Measurements from ENCODE around the gene MED12L.

Gene MED12L

GRCh38 chr3:151085227-151085888 lies at the start of gene MED12L:
Gene MED12L (plus strand): TSS chr3:151085664. CDS start chr3:151086927, 1,263 bp downstream.
- no peaks in the 10 kb centered on the region for H3K36me3 ChIP-seq (ENCODE audit: control insufficient read depth in 1 of 2, insufficient read depth in 2 of 2, low read length in 2 of 2)
- H3K4me1 ChIP-seq (ENCODE audit: control insufficient read depth in 1 of 2, insufficient read depth in 2 of 2, low read length in 2 of 2): peaks cover 0 to 8% of the 10 kb centered on the region in 2 donors
- no peak within 1 kb of the TSS for H3K9ac ChIP-seq (ENCODE audit: low read depth in 1 of 2, low read length in 2 of 2)
- peak within 1 kb of the TSS; percentile 46 to 70 for H3K4me3 ChIP-seq (ENCODE audit: low read depth in 1 of 2, low read length in 2 of 2)
- no peak within 1 kb of the TSS for H3K27ac ChIP-seq (ENCODE audit: low read depth, low read length)
- no peaks in the 10 kb centered on the region for H3K9me3 ChIP-seq (ENCODE audit: control insufficient read depth in 1 of 2, low read length in 2 of 2)
- H3K27me3 ChIP-seq (ENCODE audit: control insufficient read depth in 1 of 2, insufficient read depth in 2 of 2, low read length in 2 of 2): peaks cover 18 to 40% of the 10 kb centered on the region in 2 donors

- no peak overlapping the region for H3K27ac ChIP-seq (ENCODE audit: low read depth, low read length)
- no peaks in the 10 kb centered on the region for H3K9me3 ChIP-seq (ENCODE audit: control insufficient read depth in 1 of 2, low read length in 2 of 2)
- H3K9ac ChIP-seq (ENCODE audit: low read depth in 1 of 2, low read length in 2 of 2): no peak overlapping the region
- no peak overlapping the region for H3K4me3 ChIP-seq (ENCODE audit: low read depth in 1 of 2, low read length in 2 of 2)
- H3K4me1 ChIP-seq (ENCODE audit: control insufficient read depth in 1 of 2, insufficient read depth in 2 of 2, low read length in 2 of 2): no peaks in the 10 kb centered on the region
- no peaks in the 10 kb centered on the region for H3K27me3 ChIP-seq (ENCODE audit: control insufficient read depth in 1 of 2, insufficient read depth in 2 of 2, low read length in 2 of 2)
- no peaks in the 10 kb centered on the region for H3K36me3 ChIP-seq (ENCODE audit: control insufficient read depth in 1 of 2, insufficient read depth in 2 of 2, low read length in 2 of 2)
Observed at GRCh38 chr3:151037746-151038477, 47.6 kb upstream of the MED12L start.

GRCh38 chr3:151044706-151045105 lies 40.8 kb upstream of the MED12L start:
- Histone ChIP-seq H3K27ac (ENCODE audit: low read depth, low read length) (no peak overlapping the region), H3K4me1 (ENCODE audit: control insufficient read depth in 1 of 2, insufficient read depth in 2 of 2, low read length in 2 of 2) (peaks cover 0 to 3% of the 10 kb centered on the region in 2 donors), H3K27me3 (ENCODE audit: control insufficient read depth in 1 of 2, insufficient read depth in 2 of 2, low read length in 2 of 2) (no peaks in the 10 kb centered on the region), H3K9me3 (ENCODE audit: control insufficient read depth in 1 of 2, low read length in 2 of 2) (no peaks in the 10 kb centered on the region), H3K9ac (ENCODE audit: low read depth in 1 of 2, low read length in 2 of 2) (no peak overlapping the region), H3K36me3 (ENCODE audit: control insufficient read depth in 1 of 2, insufficient read depth in 2 of 2, low read length in 2 of 2) (no peaks in the 10 kb centered on the region), H3K4me3 (ENCODE audit: low read depth in 1 of 2, low read length in 2 of 2) (no peak overlapping the region)

- Histone ChIP-seq H3K4me3 (ENCODE audit: low read depth in 1 of 2, low read length in 2 of 2) (no peak overlapping the region), H3K27me3 (ENCODE audit: control insufficient read depth in 1 of 2, insufficient read depth in 2 of 2, low read length in 2 of 2) (no peaks in the 10 kb centered on the region), H3K4me1 (ENCODE audit: control insufficient read depth in 1 of 2, insufficient read depth in 2 of 2, low read length in 2 of 2) (peaks cover 0 to 5% of the 10 kb centered on the region in 2 donors), H3K36me3 (ENCODE audit: control insufficient read depth in 1 of 2, insufficient read depth in 2 of 2, low read length in 2 of 2) (no peaks in the 10 kb centered on the region), H3K9me3 (ENCODE audit: control insufficient read depth in 1 of 2, low read length in 2 of 2) (no peaks in the 10 kb centered on the region), H3K27ac (ENCODE audit: low read depth, low read length) (no peak overlapping the region), H3K9ac (ENCODE audit: low read depth in 1 of 2, low read length in 2 of 2) (no peak overlapping the region)
Observed at GRCh38 chr3:151047636-151048035, 37.8 kb upstream of the MED12L start.

GRCh38 chr3:151051533-151051932 lies 33.9 kb upstream of the MED12L start:
- Histone ChIP-seq H3K4me1 (ENCODE audit: control insufficient read depth in 1 of 2, insufficient read depth in 2 of 2, low read length in 2 of 2) (peaks cover 4 to 6% of the 10 kb centered on the region in 2 donors), H3K27me3 (ENCODE audit: control insufficient read depth in 1 of 2, insufficient read depth in 2 of 2, low read length in 2 of 2) (no peaks in the 10 kb centered on the region)

GRCh38 chr3:151052346-151052745 lies 33.1 kb upstream of the MED12L start:
- H3K9ac ChIP-seq (ENCODE audit: low read depth in 1 of 2, low read length in 2 of 2): no peak overlapping the region
- no peaks in the 10 kb centered on the region for H3K36me3 ChIP-seq (ENCODE audit: control insufficient read depth in 1 of 2, insufficient read depth in 2 of 2, low read length in 2 of 2)
- H3K4me1 ChIP-seq (ENCODE audit: control insufficient read depth in 1 of 2, insufficient read depth in 2 of 2, low read length in 2 of 2): peaks cover 4 to 6% of the 10 kb centered on the region in 2 donors
- no peak overlapping the region for H3K27ac ChIP-seq (ENCODE audit: low read depth, low read length)
- H3K4me3 ChIP-seq (ENCODE audit: low read depth in 1 of 2, low read length in 2 of 2): no peak overlapping the region
- no peaks in the 10 kb centered on the region for H3K27me3 ChIP-seq (ENCODE audit: control insufficient read depth in 1 of 2, insufficient read depth in 2 of 2, low read length in 2 of 2)
- H3K9me3 ChIP-seq (ENCODE audit: control insufficient read depth in 1 of 2, low read length in 2 of 2): no peaks in the 10 kb centered on the region

More at GRCh38 chr3:151051533-151051932, 33.9 kb upstream of the MED12L start:
- Histone ChIP-seq H3K9me3 (ENCODE audit: control insufficient read depth in 1 of 2, low read length in 2 of 2) (no peaks in the 10 kb centered on the region), H3K36me3 (ENCODE audit: control insufficient read depth in 1 of 2, insufficient read depth in 2 of 2, low read length in 2 of 2) (no peaks in the 10 kb centered on the region), H3K4me3 (ENCODE audit: low read depth in 1 of 2, low read length in 2 of 2) (no peak overlapping the region), H3K9ac (ENCODE audit: low read depth in 1 of 2, low read length in 2 of 2) (no peak overlapping the region), H3K27ac (ENCODE audit: low read depth, low read length) (no peak overlapping the region)

GRCh38 chr3:151052756-151053155 lies 32.7 kb upstream of the MED12L start:
- Histone ChIP-seq H3K9ac (ENCODE audit: low read depth in 1 of 2, low read length in 2 of 2) (no peak overlapping the region), H3K4me1 (ENCODE audit: control insufficient read depth in 1 of 2, insufficient read depth in 2 of 2, low read length in 2 of 2) (peaks cover 4 to 6% of the 10 kb centered on the region in 2 donors), H3K36me3 (ENCODE audit: control insufficient read depth in 1 of 2, insufficient read depth in 2 of 2, low read length in 2 of 2) (no peaks in the 10 kb centered on the region), H3K4me3 (ENCODE audit: low read depth in 1 of 2, low read length in 2 of 2) (no peak overlapping the region), H3K27ac (ENCODE audit: low read depth, low read length) (no peak overlapping the region), H3K9me3 (ENCODE audit: control insufficient read depth in 1 of 2, low read length in 2 of 2) (no peaks in the 10 kb centered on the region), H3K27me3 (ENCODE audit: control insufficient read depth in 1 of 2, insufficient read depth in 2 of 2, low read length in 2 of 2) (no peaks in the 10 kb centered on the region)

GRCh38 chr3:151058740-151059139 lies 26.7 kb upstream of the MED12L start:
- Histone ChIP-seq H3K36me3 (ENCODE audit: control insufficient read depth in 1 of 2, insufficient read depth in 2 of 2, low read length in 2 of 2) (no peaks in the 10 kb centered on the region), H3K27me3 (ENCODE audit: control insufficient read depth in 1 of 2, insufficient read depth in 2 of 2, low read length in 2 of 2) (no peaks in the 10 kb centered on the region), H3K27ac (ENCODE audit: low read depth, low read length) (no peak overlapping the region), H3K4me3 (ENCODE audit: low read depth in 1 of 2, low read length in 2 of 2) (no peak overlapping the region), H3K4me1 (ENCODE audit: control insufficient read depth in 1 of 2, insufficient read depth in 2 of 2, low read length in 2 of 2) (no peaks in the 10 kb centered on the region), H3K9me3 (ENCODE audit: control insufficient read depth in 1 of 2, low read length in 2 of 2) (no peaks in the 10 kb centered on the region), H3K9ac (ENCODE audit: low read depth in 1 of 2, low read length in 2 of 2) (no peak overlapping the region)

GRCh38 chr3:151062611-151063010 lies 22.9 kb upstream of the MED12L start:
- H3K27ac ChIP-seq (ENCODE audit: low read depth, low read length): no peak overlapping the region
- H3K4me3 ChIP-seq (ENCODE audit: low read depth in 1 of 2, low read length in 2 of 2): no peak overlapping the region
- no peaks in the 10 kb centered on the region for H3K9me3 ChIP-seq (ENCODE audit: control insufficient read depth in 1 of 2, low read length in 2 of 2)
- H3K9ac ChIP-seq (ENCODE audit: low read depth in 1 of 2, low read length in 2 of 2): no peak overlapping the region
- no peaks in the 10 kb centered on the region for H3K27me3 ChIP-seq (ENCODE audit: control insufficient read depth in 1 of 2, insufficient read depth in 2 of 2, low read length in 2 of 2)
- H3K36me3 ChIP-seq (ENCODE audit: control insufficient read depth in 1 of 2, insufficient read depth in 2 of 2, low read length in 2 of 2): no peaks in the 10 kb centered on the region
- H3K4me1 ChIP-seq (ENCODE audit: control insufficient read depth in 1 of 2, insufficient read depth in 2 of 2, low read length in 2 of 2): no peaks in the 10 kb centered on the region

- Histone ChIP-seq H3K4me3 (ENCODE audit: low read depth in 1 of 2, low read length in 2 of 2) (no peak overlapping the region), H3K9me3 (ENCODE audit: control insufficient read depth in 1 of 2, low read length in 2 of 2) (no peaks in the 10 kb centered on the region), H3K4me1 (ENCODE audit: control insufficient read depth in 1 of 2, insufficient read depth in 2 of 2, low read length in 2 of 2) (no peaks in the 10 kb centered on the region), H3K27ac (ENCODE audit: low read depth, low read length) (no peak overlapping the region), H3K27me3 (ENCODE audit: control insufficient read depth in 1 of 2, insufficient read depth in 2 of 2, low read length in 2 of 2) (no peaks in the 10 kb centered on the region), H3K9ac (ENCODE audit: low read depth in 1 of 2, low read length in 2 of 2) (no peak overlapping the region), H3K36me3 (ENCODE audit: control insufficient read depth in 1 of 2, insufficient read depth in 2 of 2, low read length in 2 of 2) (no peaks in the 10 kb centered on the region)
Observed at GRCh38 chr3:151067158-151067557, 18.3 kb upstream of the MED12L start.
